Activated CD8-positive, alpha-beta T cell treated with anti-CD3 and anti-CD28 coated beads for 36 hours (primary cell): ENCODE measurements around the gene USP9X. TPM values are rescaled to one million over a fixed set of nuclear protein-coding genes. Genes with fewer than 3 reads are reported as not detected.
"Not testable (repeated sequence)": the region's sequence is repeated elsewhere in the genome, so short reads cannot be mapped to it uniquely, and the experiment has no call there.

Experiments
- ATAC-seq: fragments of 200-7000 bp; cut with Tn5 transposase; one replicate; pipeline ENCODE4 v1.10.0; 2021; ENCODE audit warnings: mild to moderate bottlenecking, moderate library complexity
- CTCF ChIA-PET: fragments of 350-600 bp; sonication (Branson Sonifier 250); formaldehyde crosslinking; loops from one replicate; lab custom pipeline; 2021; ENCODE audit warnings: antibody characterized with exemption; lab: Charles Lee
- POLR2A ChIA-PET: fragments of 350-600 bp; sonication (Branson Sonifier 250); formaldehyde crosslinking; loops from one replicate; lab custom pipeline; 2021; ENCODE audit warnings: antibody characterized with exemption; lab: Charles Lee
- DNase-seq: peaks from one replicate; pipeline ENCODE4 v3.0.0-alpha.2; 2020
- H3K27ac Mint-ChIP-seq: one replicate; pipeline ENCODE4 v1.8.0; 2021; ENCODE audit warnings: mild to moderate bottlenecking, mixed read lengths
- H3K27me3 Mint-ChIP-seq: one replicate; pipeline ENCODE4 v1.8.0; 2021; ENCODE audit warnings: mixed read lengths
- H3K36me3 Mint-ChIP-seq: one replicate; pipeline ENCODE4 v1.8.0; 2021; ENCODE audit warnings: low read depth, mixed read lengths
- H3K4me1 Mint-ChIP-seq: one replicate; pipeline ENCODE4 v1.8.0; 2021; ENCODE audit warnings: low read depth, mixed read lengths
- H3K4me3 Mint-ChIP-seq: one replicate; pipeline ENCODE4 v1.8.0; 2021; ENCODE audit warnings: mild to moderate bottlenecking, moderate library complexity, mixed read lengths
- H3K9me3 Mint-ChIP-seq: one replicate; pipeline ENCODE4 v1.8.0; 2021; ENCODE audit warnings: mixed read lengths
- CTCF ChIP-seq: fragments of 200-600 bp; IDR thresholded peaks from one replicate; pipeline ENCODE4 v1.8.0; 2022; ENCODE audit warnings: antibody characterized with exemption, mild to moderate bottlenecking
- intact Hi-C: fragments of 100-400 bp; cut with micrococcal nuclease; formaldehyde crosslinking; loops from one replicate; pipeline ENCODE4 v1.10.0; 2022
- total RNA-seq, 2 experiments: library from RNA; stranded (reverse); gene quantifications; one replicate each; pipeline ENCODE4 v1.2.3, GENCODE V29; 2021

Gene USP9X
- total RNA-seq, 2 experiments from 2014 or later: 58.7 to 60.5 TPM

DNA sequence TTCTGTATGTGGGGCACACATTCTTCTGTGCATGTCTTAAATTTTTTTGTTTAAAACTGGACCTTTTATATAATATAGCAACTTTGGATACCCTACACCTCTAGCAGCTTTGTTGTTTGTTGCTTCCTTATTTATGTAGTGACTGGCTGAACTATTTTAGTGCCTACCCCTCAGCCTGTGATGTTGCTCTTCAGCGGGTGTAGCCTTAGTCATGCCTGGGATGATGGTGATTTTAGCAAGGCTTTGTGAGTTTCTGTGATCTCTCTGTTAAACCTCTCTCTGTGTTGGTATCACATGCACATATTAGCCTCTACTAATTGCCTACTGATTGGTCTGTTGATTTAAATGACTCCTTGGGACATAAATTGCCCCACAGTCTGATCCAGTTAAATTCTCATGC lies 22.8 kb downstream of the USP9X start:
- Mint-ChIP-seq H3K9me3 (peaks cover 5% of the 10 kb centered on the region), H3K36me3 (peaks cover 9% of the 10 kb centered on the region), H3K27ac (peak overlapping the region; percentile 64), H3K27me3 (no peaks in the 10 kb centered on the region), H3K4me3 (no peak overlapping the region), H3K4me1 (peaks cover 68% of the 10 kb centered on the region)
- ChIA-PET CTCF (interaction anchor here (0.9 to 1.2 kb wide), 2 partner anchors 8 to 23 kb away, joined by 3 read pairs; partner anchors contain the start of gene USP9X), POLR2A (interaction anchor here (1.1 kb wide), 1 partner anchor 19 kb away, joined by 3 read pairs; no protein-coding TSS in a partner anchor)
- TF ChIP-seq CTCF: no peak
- ATAC-seq (no peak), DNase-seq (no peak)
- intact Hi-C loops: no loop called here

DNA sequence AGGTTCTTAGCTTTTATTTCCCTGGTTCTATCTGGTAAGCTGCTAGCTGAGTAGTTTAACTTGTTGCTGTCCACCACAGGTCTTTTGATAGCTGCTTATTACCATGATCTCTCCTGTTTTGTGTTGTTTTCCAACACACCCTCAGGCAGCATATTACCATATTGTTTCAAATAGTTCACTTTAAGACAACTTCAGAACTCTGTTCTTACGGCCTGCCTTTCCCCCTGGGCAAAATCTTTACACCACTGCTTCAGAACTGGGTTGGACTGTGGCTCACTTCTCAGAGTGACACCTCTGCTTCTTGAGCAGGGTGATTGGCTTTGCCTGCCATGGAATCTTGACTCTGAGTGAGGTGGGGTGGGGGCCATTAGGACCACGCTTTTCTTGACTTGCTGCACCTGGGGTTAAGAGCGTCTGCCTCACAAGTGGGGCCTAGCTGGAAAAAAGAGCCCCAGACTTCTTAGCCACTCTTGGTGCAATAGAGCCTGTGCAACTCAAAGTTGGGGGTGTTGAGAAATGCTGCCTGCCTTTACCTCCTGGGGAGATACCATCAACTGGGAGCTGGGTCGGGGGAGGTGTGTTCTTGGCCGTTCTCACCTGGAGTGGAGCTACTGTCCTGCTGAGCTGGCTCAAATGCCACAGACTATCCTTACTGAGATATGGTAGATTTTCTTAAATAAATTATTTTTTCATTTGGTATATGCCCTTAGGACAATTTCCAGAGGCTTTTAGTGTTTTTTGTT lies 23.4 kb downstream of the USP9X start:
- peaks cover 5% of the 10 kb centered on the region for H3K9me3 Mint-ChIP-seq
- ATAC-seq: no peak
- peak overlapping the region; percentile 64 for H3K27ac Mint-ChIP-seq
- DNase-seq: no peak
- peaks cover 9% of the 10 kb centered on the region for H3K36me3 Mint-ChIP-seq
- ChIA-PET POLR2A (no interaction called here), CTCF (interaction anchor here (1.2 kb wide), 1 partner anchor 23 kb away, joined by 3 read pairs; the partner anchor contains the start of gene USP9X)
- no peaks in the 10 kb centered on the region for H3K27me3 Mint-ChIP-seq
- no peak overlapping the region for H3K4me3 Mint-ChIP-seq
- TF ChIP-seq CTCF: no peak
- H3K4me1 Mint-ChIP-seq: peaks cover 68% of the 10 kb centered on the region
- intact Hi-C loops: no loop called here

- Mint-ChIP-seq H3K4me1 (peaks cover 64% of the 10 kb centered on the region), H3K4me3 (no peak overlapping the region)
- ATAC-seq: no peak
Measured at GRCh38 chrX:41110801-41111625, 25.8 kb downstream of the USP9X start.

DNA sequence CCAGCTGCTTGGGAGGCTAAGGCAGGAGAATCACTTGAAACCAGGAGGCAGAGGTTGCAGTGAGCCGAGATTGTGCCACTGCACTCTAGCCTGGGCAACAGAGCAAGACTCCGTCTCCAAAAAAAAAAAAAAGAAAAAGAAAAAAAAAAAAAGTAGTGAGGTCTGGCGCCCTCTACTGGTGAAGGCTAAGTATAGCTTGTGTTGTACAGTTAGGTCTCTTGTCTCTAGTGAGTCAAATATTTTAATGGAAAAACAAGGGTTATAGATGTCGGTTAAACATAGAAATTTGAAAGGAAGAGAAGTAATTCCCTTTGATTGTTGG lies 29.8 kb downstream of the USP9X start:
- H3K27ac Mint-ChIP-seq: peak overlapping the region; percentile 39
- intact Hi-C loops: loop anchor here (5.0 to 10.0 kb wide), 2 partner anchors 183 to 240 kb away; no protein-coding TSS in a partner anchor

More at GRCh38 chrX:41110801-41111625, 25.8 kb downstream of the USP9X start:
- Mint-ChIP-seq H3K36me3 (peaks cover 7% of the 10 kb centered on the region), H3K9me3 (peaks cover 5% of the 10 kb centered on the region), H3K27me3 (no peaks in the 10 kb centered on the region), H3K27ac (peak overlapping the region; percentile 82)
- ChIA-PET CTCF (interaction anchor here (0.6 to 1.1 kb wide), 3 partner anchors 92 to 233 kb away, joined by 3 to 4 read pairs (median 3); no protein-coding TSS in a partner anchor), POLR2A (no interaction called here)
- DNase-seq: no peak
- no peak for TF ChIP-seq CTCF
- intact Hi-C loops: loop anchor here (10.0 kb wide), 1 partner anchor 236 kb away; no protein-coding TSS in a partner anchor

More for the DNA sequence above, 29.8 kb downstream of the USP9X start:
- peak; percentile 56 for TF ChIP-seq CTCF
- H3K4me3 Mint-ChIP-seq, H3K36me3 Mint-ChIP-seq, H3K9me3 Mint-ChIP-seq, H3K27me3 Mint-ChIP-seq: not testable (repeated sequence)
- CTCF ChIA-PET: interaction anchor here (0.7 to 2.2 kb wide), 17 partner anchors 9 to 685 kb away, joined by 3 to 17 read pairs (median 5); partner anchors contain the start of gene USP9X
- peak; percentile 14 for ATAC-seq
- peak; percentile 24 for DNase-seq
- peaks cover 72% of the 10 kb centered on the region for H3K4me1 Mint-ChIP-seq
- POLR2A ChIA-PET: interaction anchor here (1.0 to 2.3 kb wide), 3 partner anchors 19 to 30 kb away, joined by 3 to 14 read pairs (median 4); partner anchors contain the start of gene USP9X
